Measurements from ENCODE around the gene DNAJC21. TPM values are rescaled to one million over a fixed set of nuclear protein-coding genes. Genes with fewer than 3 reads are reported as not detected.

Gene DNAJC21
- polyA plus RNA-seq, 1 donor (not counting 4 experiments of a cell fraction or from before 2014, with no cell fraction given) = 29.6 TPM

DNA sequence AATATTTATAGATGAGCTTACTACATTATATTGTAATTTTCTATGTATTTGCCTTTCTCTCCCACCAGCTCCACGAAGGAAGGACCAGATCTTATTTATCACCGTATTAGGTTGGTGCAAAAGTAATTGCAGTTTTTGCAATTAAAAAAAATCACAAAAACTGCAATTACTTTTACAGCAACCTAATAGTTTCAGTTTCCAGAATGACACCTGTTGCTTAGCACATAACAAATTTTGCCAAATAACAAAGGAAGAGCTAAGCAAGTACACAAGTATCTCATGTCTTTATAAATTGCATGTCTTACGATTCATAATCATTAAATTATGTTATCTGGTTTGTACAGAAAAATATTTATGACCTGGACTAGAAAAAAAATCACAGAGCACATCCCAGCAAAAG is 72.5 kb downstream of the DNAJC21 start:
- H3K36me3 ChIP-seq (ENCODE audit: control insufficient read depth in 2 of 2, extremely low read depth in 1 of 2, insufficient read depth in 2 of 2, low read length in 2 of 2) = no peaks in the 10 kb centered on the region
- TF ChIP-seq, protein P1, sequence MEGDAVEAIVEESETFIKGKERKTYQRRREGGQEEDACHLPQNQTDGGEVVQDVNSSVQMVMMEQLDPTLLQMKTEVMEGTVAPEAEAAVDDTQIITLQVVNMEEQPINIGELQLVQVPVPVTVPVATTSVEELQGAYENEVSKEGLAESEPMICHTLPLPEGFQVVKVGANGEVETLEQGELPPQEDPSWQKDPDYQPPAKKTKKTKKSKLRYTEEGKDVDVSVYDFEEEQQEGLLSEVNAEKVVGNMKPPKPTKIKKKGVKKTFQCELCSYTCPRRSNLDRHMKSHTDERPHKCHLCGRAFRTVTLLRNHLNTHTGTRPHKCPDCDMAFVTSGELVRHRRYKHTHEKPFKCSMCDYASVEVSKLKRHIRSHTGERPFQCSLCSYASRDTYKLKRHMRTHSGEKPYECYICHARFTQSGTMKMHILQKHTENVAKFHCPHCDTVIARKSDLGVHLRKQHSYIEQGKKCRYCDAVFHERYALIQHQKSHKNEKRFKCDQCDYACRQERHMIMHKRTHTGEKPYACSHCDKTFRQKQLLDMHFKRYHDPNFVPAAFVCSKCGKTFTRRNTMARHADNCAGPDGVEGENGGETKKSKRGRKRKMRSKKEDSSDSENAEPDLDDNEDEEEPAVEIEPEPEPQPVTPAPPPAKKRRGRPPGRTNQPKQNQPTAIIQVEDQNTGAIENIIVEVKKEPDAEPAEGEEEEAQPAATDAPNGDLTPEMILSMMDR (optimal IDR thresholded peaks at IDR 0.05 in 1 of 3, IDR thresholded peaks at IDR 0.05 in 1 of 3, conservative IDR thresholded peaks at IDR 0.05 in 1 of 3; ENCODE audit: extremely low read depth in 1 of 3, insufficient read depth in 2 of 3, low read length in 3 of 3) = no peak
- TF ChIP-seq EZH2 (IDR thresholded peaks at IDR 0.05; ENCODE audit: low read length) = no peak
- H3K9me3 ChIP-seq (ENCODE audit: control insufficient read depth, low read depth, low read length) = no peaks in the 10 kb centered on the region
- H3K79me2 ChIP-seq (ENCODE audit: control insufficient read depth, insufficient read depth, low read length) = no peaks in the 10 kb centered on the region
- dilution Hi-C loops (cut with MboI; ENCODE audit: extremely low pct_ligation_motif_present, low sequenced_read_pairs) = no loop called here
- no peaks in the 10 kb centered on the region for H3K4me1 ChIP-seq (ENCODE audit: control insufficient read depth, extremely low read depth, insufficient read depth, low read length)
- H3K9ac ChIP-seq (ENCODE audit: control insufficient read depth, extremely low read depth, insufficient read depth, low read length) = no peak overlapping the region
- FAIRE-seq (no peak), DNase-seq (ENCODE audit: low read depth, low spot score) (no peak)
- H3K4me2 ChIP-seq (ENCODE audit: control insufficient read depth, extremely low read depth, insufficient read depth, low read depth, low read length) = no peak overlapping the region
- no peak overlapping the region for H2AFZ ChIP-seq (ENCODE audit: control insufficient read depth, low read length)
- no peak overlapping the region for H3K27ac ChIP-seq (ENCODE audit: control insufficient read depth, insufficient read depth, low read length)
- no peaks in the 10 kb centered on the region for H4K20me1 ChIP-seq (ENCODE audit: control insufficient read depth, extremely low read depth, insufficient read depth, low read length)
- no peak overlapping the region for H3K4me3 ChIP-seq (ENCODE audit: control insufficient read depth in 2 of 3, extremely low read depth in 1 of 3, insufficient read depth in 2 of 3, low read depth in 1 of 3, low read length in 3 of 3)
- H3K9me1 ChIP-seq (ENCODE audit: control insufficient read depth, extremely low read depth, insufficient read depth, low read length) = no peaks in the 10 kb centered on the region
- no peaks in the 10 kb centered on the region for H3K27me3 ChIP-seq (ENCODE audit: control insufficient read depth, extremely low read depth, insufficient read depth, low read length)

DNA sequence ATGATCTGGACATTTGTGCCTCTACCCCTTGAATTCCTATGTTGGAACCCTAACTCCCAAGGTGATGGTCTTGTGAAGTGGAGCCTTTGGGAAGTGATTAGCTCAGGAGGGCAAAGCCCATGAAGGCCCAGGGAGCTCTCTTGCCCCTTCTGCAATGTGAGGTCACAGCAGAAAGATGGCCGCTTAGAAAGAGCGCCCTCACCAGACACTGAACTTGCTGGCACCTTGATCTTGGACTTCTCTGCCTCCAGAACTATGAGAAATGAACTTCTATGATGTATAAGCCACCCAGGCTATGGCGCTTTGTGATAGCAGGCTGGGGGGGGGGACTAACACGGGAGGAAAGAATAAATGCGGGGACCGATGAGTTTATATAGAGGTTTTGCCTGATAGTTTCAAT is 73.1 kb downstream of the DNAJC21 start:
- Histone ChIP-seq H3K27me3 (ENCODE audit: control insufficient read depth, extremely low read depth, insufficient read depth, low read length) (no peaks in the 10 kb centered on the region), H2AFZ (ENCODE audit: control insufficient read depth, low read length) (no peak overlapping the region), H3K36me3 (ENCODE audit: control insufficient read depth in 2 of 2, extremely low read depth in 1 of 2, insufficient read depth in 2 of 2, low read length in 2 of 2) (no peaks in the 10 kb centered on the region), H3K79me2 (ENCODE audit: control insufficient read depth, insufficient read depth, low read length) (no peaks in the 10 kb centered on the region), H3K9me3 (ENCODE audit: control insufficient read depth, low read depth, low read length) (no peaks in the 10 kb centered on the region), H3K9ac (ENCODE audit: control insufficient read depth, extremely low read depth, insufficient read depth, low read length) (no peak overlapping the region), H3K4me3 (ENCODE audit: control insufficient read depth in 2 of 3, extremely low read depth in 1 of 3, insufficient read depth in 2 of 3, low read depth in 1 of 3, low read length in 3 of 3) (no peak overlapping the region), H3K4me2 (ENCODE audit: control insufficient read depth, extremely low read depth, insufficient read depth, low read depth, low read length) (no peak overlapping the region), H4K20me1 (ENCODE audit: control insufficient read depth, extremely low read depth, insufficient read depth, low read length) (no peaks in the 10 kb centered on the region), H3K27ac (ENCODE audit: control insufficient read depth, insufficient read depth, low read length) (no peak overlapping the region), H3K4me1 (ENCODE audit: control insufficient read depth, extremely low read depth, insufficient read depth, low read length) (no peaks in the 10 kb centered on the region), H3K9me1 (ENCODE audit: control insufficient read depth, extremely low read depth, insufficient read depth, low read length) (no peaks in the 10 kb centered on the region)
- dilution Hi-C loops (cut with MboI; ENCODE audit: extremely low pct_ligation_motif_present, low sequenced_read_pairs) = no loop called here
- FAIRE-seq (no peak), DNase-seq (ENCODE audit: low read depth, low spot score) (no peak)
- no peak for TF ChIP-seq EZH2 (IDR thresholded peaks at IDR 0.05; ENCODE audit: low read length)
- TF ChIP-seq, protein P1 (optimal IDR thresholded peaks at IDR 0.05 in 1 of 3, IDR thresholded peaks at IDR 0.05 in 1 of 3, conservative IDR thresholded peaks at IDR 0.05 in 1 of 3; ENCODE audit: extremely low read depth in 1 of 3, insufficient read depth in 2 of 3, low read length in 3 of 3) = no peak

All from keratinocyte (primary cell).